ENCODE results near the gene GLE1. TPM values are rescaled to one million over a fixed set of nuclear protein-coding genes. Genes with fewer than 3 reads are reported as not detected.
"Not testable (repeated sequence)": the region's sequence is repeated elsewhere in the genome, so short reads cannot be mapped to it uniquely, and the experiment has no call there.

GLE1 gene
- total RNA-seq, 1 experiment from 2014 or later = 43.3 TPM

DNA sequence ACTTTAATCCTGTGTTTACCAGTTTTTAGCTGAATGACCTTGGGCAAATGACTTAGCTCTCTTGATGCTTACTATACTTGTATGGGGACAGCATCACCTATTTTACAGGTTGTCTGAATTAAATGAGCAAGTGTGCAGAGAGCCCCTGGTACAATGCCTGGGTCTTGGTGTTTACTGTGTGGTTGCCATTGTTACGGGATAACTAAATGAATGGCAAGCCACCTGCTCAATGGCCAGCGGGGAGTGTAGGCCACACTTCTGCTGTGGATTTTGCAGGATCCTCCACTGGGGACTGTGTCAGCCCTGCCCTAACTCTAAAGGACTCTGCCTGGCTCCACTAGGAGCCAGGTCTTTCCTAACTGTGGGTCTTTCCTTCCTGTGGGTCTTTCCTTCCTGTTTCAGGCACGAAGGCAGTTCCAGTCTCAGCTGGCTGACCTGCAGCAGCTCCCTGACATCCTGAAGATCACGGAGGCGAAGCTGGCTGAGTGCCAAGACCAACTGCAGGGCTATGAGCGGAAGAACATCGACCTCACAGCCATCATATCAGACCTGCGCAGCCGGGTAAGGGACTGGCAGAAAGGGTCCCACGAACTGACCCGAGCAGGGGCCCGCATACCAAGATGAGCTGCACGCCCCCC lies 10.3 kb upstream of the GLE1 start:
- in situ Hi-C loops (cut with HindIII; ENCODE audit: low pct_unique_long_range_greater_than_20kb, low sequenced_read_pairs) = no loop called here
- DNase-seq (ENCODE audit: low read depth, low spot score) = no peak

DNA sequence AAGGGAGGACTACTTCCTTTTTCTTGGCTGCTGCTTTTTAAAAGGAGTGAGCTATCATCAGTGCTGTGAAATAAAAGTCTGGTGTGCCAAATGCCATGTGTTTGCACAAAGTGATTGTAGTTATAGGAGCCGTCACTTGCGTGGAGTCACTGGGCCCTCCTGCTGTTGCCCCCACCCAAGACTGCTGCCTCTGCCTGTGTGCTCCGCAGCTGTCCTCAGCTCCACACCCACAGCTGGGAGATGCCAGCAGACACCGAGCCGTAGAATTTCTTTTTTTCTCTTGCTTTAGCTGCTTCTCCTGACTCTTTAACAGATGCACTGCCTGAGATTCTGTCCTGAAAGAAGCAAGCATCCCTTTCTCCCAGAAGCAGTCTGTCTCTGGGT lies 9.8 kb upstream of the GLE1 start:
- in situ Hi-C loops (cut with HindIII; ENCODE audit: low pct_unique_long_range_greater_than_20kb, low sequenced_read_pairs) = no loop called here
- no peak for DNase-seq (ENCODE audit: low read depth, low spot score)

- no peak for DNase-seq (ENCODE audit: low read depth, low spot score)
- in situ Hi-C loops (cut with HindIII; ENCODE audit: low pct_unique_long_range_greater_than_20kb, low sequenced_read_pairs) = no loop called here
Observed at GRCh38 chr9:128495296-128495695, 9.2 kb upstream of the GLE1 start.

DNA sequence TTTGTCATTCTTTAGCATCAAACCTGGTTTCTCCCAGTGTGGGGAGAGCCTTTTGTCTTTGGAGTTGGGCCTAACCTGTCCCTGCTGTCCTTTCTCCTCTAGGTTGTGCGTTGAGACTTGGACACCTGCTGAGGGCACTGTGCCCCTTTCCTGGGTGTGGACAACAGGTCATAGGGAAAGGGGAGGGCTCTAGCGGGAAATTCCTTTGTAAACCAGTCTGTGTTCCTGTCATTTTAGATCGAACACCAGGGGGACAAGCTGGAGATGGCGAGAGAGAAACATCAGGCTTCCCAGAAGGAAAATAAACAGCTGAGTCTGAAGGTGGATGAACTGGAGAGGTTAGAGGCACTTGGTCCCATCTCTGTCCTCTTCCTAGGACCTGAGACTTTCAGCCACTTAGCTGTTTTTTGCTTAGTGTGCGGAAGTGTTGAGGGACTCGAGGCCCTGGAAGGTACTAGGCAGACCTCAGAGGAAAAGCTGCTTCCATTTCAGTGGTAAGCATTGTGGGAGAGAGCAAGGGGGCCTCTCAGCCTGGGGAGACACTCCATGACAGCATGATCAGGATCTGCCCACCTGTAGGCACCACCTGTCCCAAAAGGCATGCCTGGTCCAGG lies 8.6 kb upstream of the GLE1 start:
- in situ Hi-C loops (cut with HindIII; ENCODE audit: low pct_unique_long_range_greater_than_20kb, low sequenced_read_pairs) = no loop called here
- no peak for DNase-seq (ENCODE audit: low read depth, low spot score)

GRCh38 chr9:128497824-128498610 lies 6.5 kb upstream of the GLE1 start:
- DNase-seq (ENCODE audit: low read depth, low spot score) = no peak
- in situ Hi-C loops (cut with HindIII; ENCODE audit: low pct_unique_long_range_greater_than_20kb, low sequenced_read_pairs) = no loop called here

DNA sequence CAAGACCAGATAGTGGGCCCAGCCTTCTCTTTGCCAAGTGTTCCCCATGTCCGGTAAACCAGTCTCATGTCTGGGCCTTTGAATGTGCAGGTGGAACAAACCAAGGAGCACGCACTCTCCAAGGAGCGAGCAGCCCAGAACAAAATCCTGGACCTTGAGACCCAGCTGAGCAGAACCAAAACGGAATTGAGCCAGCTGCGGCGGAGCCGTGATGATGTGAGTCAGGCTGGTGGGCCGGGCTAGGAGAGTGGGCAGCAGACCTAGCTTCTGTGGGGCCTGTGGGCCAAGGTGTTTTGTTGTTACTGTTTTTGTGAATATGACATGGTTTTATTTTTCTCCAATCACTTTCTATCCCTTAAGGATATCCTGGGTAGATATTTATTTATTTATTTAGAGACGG lies 5.6 kb upstream of the GLE1 start:
- in situ Hi-C loops (cut with HindIII; ENCODE audit: low pct_unique_long_range_greater_than_20kb, low sequenced_read_pairs) = no loop called here
- DNase-seq (ENCODE audit: low read depth, low spot score) = no peak

DNA sequence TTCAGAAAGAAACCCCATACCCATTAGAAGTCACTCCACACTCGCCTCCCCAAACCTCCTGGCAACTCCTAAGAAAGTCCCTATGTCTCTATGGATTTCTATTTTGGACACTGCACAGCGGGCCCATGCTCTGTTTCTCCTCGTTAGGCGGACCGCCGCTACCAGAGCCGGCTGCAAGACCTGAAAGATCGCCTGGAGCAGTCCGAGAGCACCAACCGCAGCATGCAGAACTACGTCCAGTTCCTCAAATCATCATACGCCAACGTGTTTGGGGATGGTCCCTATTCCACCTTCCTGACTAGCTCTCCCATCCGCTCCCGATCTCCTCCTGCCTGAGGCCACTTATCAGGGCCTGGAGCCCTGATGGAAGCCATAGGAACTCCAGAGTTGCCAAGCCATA lies 4.6 kb upstream of the GLE1 start:
- in situ Hi-C loops (cut with HindIII; ENCODE audit: low pct_unique_long_range_greater_than_20kb, low sequenced_read_pairs) = no loop called here
- no peak for DNase-seq (ENCODE audit: low read depth, low spot score)

- in situ Hi-C loops (cut with HindIII; ENCODE audit: low pct_unique_long_range_greater_than_20kb, low sequenced_read_pairs); DNase-seq (ENCODE audit: low read depth, low spot score): not testable (repeated sequence)
Observed at GRCh38 chr9:128503415-128503825, 1.1 kb upstream of the GLE1 start.

DNA sequence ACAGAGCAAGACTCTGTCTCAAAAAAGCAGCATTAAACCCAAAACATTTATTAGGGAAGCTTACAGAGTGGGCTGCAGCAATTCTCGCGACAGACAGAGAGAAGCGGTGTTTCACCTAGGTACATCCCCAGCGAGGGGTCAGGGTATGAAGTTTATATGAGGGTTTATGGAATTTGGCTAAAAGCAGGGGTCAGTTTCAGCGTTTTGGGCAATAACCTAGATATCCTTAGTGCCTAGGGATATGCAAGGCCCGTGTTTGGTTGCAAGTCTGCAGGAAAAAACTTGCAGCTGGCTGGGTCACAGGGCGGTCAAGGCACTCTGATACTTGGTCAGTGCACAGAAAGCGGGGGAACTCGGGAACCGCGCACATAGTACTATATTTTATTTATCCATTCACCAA lies 649 bp upstream of the GLE1 start:
- DNase-seq (ENCODE audit: low read depth, low spot score) = no peak
- in situ Hi-C loops (cut with HindIII; ENCODE audit: low pct_unique_long_range_greater_than_20kb, low sequenced_read_pairs) = no loop called here

GRCh38 chr9:128505414-128505765 lies 871 bp downstream of the GLE1 start:
- in situ Hi-C loops (cut with HindIII; ENCODE audit: low pct_unique_long_range_greater_than_20kb, low sequenced_read_pairs) = no loop called here
- no peak for DNase-seq (ENCODE audit: low read depth, low spot score)

- DNase-seq (ENCODE audit: low read depth, low spot score); in situ Hi-C loops (cut with HindIII; ENCODE audit: low pct_unique_long_range_greater_than_20kb, low sequenced_read_pairs): not testable (repeated sequence)
Observed at GRCh38 chr9:128505906-128506305, 1.4 kb downstream of the GLE1 start.

DNA sequence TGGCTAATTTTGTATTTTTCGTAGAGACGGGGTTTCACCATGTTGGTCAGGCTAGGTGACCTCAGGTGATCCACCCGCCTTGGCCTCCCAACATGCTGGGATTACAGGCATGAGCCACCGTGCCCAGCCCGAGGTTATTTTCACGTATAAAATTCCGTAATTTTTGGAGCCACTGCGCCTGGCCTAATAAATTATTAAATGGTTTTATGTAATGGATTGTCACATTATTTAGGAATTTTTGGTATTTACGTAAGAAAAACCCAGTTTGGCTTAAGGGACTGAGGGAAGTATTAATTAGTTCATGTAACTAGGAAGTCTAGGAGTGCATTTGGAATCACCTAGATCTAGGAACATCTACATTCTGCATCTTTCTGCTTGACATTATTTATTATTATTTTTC lies 8.3 kb downstream of the GLE1 start:
- in situ Hi-C loops (cut with HindIII; ENCODE audit: low pct_unique_long_range_greater_than_20kb, low sequenced_read_pairs) = no loop called here
- DNase-seq (ENCODE audit: low read depth, low spot score) = no peak

GRCh38 chr9:128521956-128522355 lies 17.4 kb downstream of the GLE1 start:
- in situ Hi-C loops (cut with HindIII; ENCODE audit: low pct_unique_long_range_greater_than_20kb, low sequenced_read_pairs) = no loop called here
- no peak for DNase-seq (ENCODE audit: low read depth, low spot score)

- DNase-seq (ENCODE audit: low read depth, low spot score) = peak; percentile 43
- in situ Hi-C loops (cut with HindIII; ENCODE audit: low pct_unique_long_range_greater_than_20kb, low sequenced_read_pairs) = no loop called here
Observed at GRCh38 chr9:128523199-128523925, 18.8 kb downstream of the GLE1 start.

- no peak for DNase-seq (ENCODE audit: low read depth, low spot score)
- in situ Hi-C loops (cut with HindIII; ENCODE audit: low pct_unique_long_range_greater_than_20kb, low sequenced_read_pairs) = no loop called here
Observed at GRCh38 chr9:128526720-128527119, 22.2 kb downstream of the GLE1 start.

- in situ Hi-C loops (cut with HindIII; ENCODE audit: low pct_unique_long_range_greater_than_20kb, low sequenced_read_pairs) = no loop called here
- no peak for DNase-seq (ENCODE audit: low read depth, low spot score)
Observed at GRCh38 chr9:128528445-128529160, 24.1 kb downstream of the GLE1 start.

DNA sequence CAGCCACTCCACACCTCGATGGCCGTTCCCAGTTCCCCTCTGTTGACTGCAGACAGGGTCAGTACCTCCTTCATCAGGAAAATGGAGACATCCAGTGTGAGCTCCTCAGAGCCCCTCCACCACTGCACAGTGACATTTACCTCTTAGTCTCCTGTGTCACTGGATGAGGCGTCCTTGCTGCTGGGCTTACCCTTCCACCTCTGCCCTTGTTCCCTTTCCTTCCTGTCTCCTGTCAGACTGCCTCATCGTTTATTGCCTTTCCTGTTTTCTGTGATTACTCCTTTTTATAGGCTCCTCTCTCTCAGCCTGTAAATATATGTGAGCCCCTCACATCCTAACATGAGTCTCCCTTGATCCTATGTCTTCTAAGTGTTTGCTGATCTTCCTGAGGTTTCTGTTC lies 24.7 kb downstream of the GLE1 start:
- no peak for DNase-seq (ENCODE audit: low read depth, low spot score)
- in situ Hi-C loops (cut with HindIII; ENCODE audit: low pct_unique_long_range_greater_than_20kb, low sequenced_read_pairs) = no loop called here

GRCh38 chr9:128532581-128532980 lies 28.1 kb downstream of the GLE1 start:
- no peak for DNase-seq (ENCODE audit: low read depth, low spot score)
- in situ Hi-C loops (cut with HindIII; ENCODE audit: low pct_unique_long_range_greater_than_20kb, low sequenced_read_pairs) = no loop called here

All from SK-MEL-5 (cell line).